Anterior cingulate cortex (tissue), 58 donors: ENCODE measurements around the gene TSPAN4.

ENCODE experiments used
- DNase-seq, 58 donors: peaks; one replicate each; lab custom pipeline; 2025; lab: John Stamatoyannopoulos, UW

TSPAN4 gene

DNA sequence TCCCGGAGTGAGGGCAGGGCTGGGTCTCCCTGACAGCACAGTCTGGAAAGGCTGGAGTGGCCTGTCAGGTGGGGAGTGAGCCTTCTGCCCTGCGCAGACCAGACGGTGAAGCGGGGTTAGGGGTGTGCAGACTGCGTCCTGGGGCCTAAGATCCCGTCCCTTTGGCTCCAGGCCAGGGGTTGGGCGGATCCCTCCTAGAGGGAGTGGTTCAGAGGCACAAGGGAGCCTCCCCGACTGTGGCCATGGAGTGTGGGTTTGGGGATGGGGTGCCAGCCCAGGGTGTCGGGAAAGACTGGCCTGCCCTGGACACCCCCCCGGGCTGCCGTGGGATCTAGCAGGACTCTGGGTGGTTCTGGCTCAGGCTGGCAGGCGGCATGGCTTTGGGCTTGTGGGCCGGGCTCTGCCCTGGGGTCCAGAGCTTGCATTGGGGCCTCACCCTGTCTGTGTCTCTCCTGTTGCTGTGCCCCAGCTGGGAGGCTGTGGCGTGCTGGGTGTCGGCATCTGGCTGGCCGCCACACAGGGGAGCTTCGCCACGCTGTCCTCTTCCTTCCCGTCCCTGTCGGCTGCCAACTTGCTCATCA is 19.5 kb downstream of the TSPAN4 start:
- peak in 1 of 58 donors; percentile 25 for DNase-seq

DNA sequence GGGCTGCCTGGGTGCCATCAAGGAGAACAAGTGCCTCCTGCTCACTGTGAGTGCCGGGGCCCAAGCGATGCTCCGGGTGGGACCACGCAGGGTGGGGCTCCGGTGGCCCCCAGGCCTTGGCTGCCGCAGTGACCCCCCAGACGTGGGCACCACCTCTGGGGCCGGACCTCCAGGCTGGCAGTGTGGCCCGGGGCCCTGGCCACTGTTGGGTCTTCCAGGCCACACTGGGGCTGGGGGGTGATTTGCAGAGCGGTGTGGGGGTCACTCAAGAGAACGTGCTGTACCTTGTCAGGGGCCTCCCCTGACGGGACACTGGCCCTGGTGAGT is 20.0 kb downstream of the TSPAN4 start:
- no peak for DNase-seq

DNA sequence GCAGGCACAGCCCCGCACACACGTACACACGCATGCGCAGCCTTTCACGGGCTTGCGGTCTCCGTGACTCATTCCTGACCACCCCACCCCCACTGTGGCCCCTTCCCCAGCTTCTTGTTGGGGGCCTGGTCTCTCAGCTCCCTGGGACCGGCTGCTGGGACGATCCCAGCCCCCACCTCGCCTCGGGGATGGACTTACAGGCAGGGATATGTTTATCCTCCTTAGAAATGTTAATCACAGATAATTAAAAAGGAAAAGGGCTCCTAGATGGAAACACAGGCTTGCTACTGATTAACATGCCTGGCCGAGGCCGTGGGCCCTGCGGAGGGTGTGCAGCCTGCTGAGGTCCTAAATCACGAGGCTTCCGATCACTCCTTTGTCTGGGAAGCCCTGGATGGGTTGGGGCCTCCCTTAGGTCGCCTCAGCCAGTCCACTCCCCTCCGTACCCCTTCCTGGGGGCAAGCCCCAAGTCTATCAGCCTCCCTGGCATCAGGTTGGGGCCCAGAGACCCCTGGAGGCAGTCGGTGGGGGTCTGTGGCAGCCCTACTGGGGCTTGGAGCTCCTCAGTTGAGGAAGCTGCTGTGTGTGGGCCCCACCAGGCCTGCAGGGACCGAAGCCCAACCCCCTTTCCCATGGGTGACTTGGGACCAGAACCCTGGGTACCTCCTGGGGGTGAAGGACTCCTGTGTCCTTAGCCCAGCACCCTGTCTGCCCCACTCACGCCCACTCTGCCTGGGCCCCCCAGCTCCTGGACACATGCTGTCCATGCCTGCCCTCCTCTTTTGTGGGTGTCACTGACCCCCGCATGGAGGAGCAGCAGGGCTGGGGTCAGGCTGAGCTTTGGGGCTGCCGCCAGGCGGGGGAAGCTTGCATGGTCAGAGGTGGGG is 20.6 kb downstream of the TSPAN4 start:
- DNase-seq: peak in 1 of 58 donors; percentile 35

DNA sequence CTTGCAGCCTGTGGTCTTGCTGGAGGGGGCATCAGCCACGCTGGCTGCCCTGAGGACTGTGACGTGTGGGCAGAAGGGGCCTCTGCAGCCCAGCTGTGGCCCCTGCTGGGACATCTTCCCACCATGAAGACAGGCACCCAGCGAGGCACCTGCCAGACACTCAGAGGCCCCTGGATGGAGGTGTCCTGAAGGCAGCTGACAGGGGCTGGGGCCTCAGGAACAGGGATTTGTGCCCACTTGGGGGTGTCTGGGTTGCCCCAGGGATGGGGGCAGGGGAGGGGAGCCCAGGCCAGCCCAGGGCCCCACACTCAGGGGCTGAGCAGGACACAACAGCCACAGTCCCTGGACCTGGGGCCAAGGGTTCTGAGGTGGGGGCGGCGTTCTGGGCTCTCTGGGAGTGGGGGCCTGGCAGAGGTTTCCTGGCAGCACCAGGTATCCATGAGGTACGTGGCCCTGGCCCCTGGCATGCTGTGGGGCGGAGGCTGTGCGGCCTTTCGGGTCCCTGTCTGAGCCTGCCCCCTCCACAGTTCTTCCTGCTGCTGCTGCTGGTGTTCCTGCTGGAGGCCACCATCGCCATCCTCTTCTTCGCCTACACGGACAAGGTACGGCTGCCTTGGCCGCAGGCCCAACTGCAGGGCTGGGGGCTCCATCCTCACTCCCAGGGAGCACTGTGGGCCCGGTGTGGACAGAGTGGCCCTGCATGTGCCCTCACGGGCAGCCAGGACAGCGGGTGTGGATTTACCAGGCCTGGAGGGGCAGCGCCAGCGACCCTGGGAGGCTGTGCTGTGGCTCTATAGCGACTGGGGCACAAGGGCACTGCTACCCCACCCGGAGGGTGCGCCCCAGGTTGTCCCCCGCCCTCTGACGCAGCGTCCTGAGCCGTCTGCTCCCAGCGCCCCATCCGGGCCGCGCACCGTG is 21.5 kb downstream of the TSPAN4 start:
- no peak for DNase-seq

DNA sequence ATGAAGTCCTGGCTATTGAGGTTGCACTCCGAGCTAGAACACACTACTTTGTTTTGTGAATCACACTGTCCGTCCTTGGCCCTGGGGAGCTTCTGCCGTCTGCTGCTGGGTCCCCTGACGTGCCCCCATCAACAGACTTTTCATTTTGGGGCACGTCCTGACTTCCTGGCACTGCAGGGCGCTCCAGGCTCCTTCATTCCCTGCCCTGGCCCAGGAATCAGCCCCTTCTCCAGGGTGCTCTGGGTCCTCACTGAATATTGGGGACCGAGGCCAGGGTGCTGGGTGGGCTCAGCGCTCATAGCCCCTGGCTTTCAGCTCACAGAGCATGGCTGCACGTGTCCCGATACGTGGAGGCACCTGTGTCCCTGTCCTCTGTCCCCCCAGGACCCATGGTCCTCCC is 22.2 kb downstream of the TSPAN4 start:
- no peak for DNase-seq

DNA sequence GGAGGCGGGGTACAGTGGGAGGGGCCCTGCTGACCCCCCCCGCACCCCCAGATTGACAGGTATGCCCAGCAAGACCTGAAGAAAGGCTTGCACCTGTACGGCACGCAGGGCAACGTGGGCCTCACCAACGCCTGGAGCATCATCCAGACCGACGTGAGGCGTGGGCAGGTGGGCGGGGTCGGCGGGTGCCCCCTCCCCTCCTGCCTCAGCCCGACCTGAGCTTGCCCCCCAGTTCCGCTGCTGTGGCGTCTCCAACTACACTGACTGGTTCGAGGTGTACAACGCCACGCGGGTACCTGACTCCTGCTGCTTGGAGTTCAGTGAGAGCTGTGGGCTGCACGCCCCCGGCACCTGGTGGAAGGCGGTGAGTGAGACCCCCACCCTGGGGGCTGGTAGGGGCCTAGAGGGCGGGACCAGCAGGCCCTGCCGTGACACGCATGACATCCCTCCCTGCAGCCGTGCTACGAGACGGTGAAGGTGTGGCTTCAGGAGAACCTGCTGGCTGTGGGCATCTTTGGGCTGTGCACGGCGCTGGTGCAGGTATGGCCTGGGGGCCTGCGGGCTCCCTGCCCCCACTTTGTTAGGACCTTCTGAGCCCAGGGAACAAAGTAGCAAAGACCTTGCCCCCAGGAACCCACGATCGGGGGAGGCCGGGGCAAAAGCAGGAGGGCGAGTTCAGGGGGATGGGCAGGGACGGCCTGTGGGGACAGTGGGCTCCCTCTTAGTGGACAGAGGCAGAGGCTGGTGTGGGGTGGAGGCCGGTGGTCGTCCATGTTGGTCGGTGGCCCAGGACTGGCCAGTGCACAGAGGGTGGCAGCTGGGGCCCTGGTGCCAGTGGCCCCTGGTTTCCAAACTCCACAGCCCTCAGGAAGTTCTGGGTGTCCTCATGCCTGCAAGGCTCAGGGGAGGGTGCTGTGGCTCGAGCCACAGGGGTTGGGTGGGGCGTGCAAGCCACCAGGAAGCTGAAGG is 23.1 kb downstream of the TSPAN4 start:
- no peak for DNase-seq

DNA sequence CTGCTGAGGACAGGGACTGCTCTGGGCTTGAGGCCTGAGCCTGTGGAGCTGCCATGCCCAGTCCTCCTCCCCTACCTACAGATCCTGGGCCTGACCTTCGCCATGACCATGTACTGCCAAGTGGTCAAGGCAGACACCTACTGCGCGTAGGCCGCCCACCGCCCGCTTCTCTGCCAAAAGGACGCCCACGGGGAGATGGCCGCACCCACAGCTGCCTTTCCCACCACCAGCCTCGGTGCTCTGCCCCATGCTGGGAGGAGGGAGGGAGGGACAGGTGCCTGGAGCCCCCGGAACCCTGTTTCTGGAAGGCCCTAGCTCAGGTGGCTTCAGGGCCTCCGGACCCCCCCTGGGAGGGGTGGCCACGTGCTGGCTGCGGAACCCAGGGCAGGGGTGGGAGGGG is 23.8 kb downstream of the TSPAN4 start:
- DNase-seq: no peak

DNA sequence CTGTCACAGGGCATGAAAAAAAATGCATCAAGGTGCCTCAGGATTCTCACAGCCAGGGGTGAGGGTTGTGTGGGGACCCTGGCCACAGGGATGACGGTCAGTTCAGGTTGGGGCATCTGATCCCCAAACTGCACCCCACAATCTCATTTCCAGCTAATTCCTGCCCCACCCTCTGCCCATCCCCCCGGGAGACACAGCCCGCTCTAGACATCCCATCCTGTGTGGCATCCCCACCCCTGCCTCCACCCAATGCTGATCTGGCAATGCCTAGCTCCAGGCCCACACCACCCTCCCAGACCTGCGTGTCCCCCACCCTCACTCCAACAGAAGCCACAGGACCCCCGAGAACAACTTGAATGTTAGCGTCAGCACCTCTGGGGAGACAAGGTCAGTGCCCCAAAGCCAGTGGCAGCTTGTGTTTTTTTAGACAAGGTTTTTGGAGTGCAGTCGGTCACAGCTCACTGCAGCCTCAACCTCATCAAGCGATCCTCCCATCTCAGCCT is 25.3 kb downstream of the TSPAN4 start:
- no peak for DNase-seq

DNA sequence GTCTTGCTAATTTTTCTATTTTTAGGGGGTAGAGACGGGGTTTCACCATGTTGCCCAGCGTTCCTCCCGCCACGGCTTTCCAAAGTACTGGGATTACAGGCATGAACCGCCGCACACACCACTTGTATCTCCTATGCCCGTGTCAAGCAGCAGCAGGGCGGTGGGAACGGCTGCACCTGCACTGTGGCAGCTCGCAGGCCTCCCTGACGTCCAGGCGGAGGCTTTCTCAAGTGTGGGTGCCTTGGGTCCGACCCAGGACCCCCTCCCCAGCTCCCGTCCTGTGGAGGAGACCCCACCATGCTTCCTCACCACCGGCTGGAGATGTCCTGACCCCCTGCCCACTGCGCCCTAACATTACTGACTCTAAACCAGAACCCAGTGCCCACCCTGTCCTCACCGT is 25.7 kb downstream of the TSPAN4 start:
- no peak for DNase-seq

DNA sequence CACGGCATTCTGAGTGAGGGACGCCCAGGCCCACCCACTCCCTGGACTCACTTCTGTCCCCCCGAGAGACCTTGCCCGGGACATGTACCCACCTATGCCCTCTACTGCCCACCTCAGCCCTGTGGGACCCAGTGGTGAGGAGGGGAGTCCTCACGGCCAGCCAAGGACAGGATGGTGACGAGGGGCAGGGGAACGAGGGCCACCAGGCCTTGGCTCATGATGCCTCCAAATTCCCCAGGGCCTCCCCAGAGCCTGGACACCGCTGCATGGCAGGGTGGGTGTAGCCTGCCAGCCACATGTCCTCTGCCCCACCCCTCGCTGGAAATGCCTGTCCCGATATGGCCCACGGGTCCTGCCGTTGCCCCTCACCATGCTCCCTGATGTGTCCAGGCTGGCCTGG is 26.1 kb downstream of the TSPAN4 start:
- DNase-seq: no peak

DNA sequence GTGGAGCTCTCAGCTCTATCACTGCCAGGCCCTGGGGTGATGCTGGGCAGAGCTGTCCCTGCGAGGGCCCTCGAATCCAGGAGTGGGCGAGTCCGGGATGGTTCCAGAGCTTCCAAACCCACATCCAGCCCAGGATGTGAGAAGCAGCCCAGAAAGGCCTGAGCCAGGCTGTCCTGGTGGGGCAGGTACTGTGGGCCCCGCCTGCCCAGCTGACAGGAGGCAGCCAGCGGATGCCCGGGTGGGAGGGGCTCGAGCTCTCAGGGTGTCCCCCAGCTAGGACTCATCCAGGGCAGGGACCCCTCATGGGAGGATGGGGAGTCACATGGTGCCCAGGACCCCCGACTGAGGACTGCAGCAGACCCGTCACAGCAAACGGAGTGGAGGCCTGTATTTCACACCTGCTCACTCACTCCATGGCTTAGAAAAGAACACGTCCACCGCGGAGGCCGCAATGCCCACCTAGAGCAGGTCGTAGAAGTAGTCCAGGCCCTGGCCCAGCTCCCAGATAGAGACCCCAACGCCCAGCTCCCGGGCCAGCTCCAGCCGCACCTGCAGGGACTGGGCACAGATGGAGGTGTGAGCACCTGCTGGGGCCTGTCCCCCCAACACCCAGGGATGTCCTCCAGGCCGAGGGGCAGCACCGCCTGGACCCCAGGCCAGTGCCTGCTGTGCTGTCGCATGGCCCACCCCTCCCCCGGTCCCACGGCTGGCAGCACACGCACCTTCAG is 26.9 kb downstream of the TSPAN4 start:
- DNase-seq: no peak

DNA sequence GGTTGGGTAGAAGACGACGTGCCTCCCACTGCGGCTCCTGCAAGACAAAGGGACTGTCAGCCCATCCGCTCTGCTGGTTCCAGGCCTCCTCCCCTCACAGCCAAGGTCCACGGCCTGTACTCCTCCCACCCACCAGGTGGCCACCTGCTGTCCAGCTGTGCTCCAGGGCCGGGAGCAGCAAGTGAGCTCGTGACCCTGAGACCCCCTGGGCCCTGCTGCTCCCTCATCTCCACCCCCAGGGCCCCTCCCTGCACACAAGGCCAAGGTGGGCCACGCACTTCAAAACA is 27.4 kb downstream of the TSPAN4 start:
- DNase-seq: no peak

DNA sequence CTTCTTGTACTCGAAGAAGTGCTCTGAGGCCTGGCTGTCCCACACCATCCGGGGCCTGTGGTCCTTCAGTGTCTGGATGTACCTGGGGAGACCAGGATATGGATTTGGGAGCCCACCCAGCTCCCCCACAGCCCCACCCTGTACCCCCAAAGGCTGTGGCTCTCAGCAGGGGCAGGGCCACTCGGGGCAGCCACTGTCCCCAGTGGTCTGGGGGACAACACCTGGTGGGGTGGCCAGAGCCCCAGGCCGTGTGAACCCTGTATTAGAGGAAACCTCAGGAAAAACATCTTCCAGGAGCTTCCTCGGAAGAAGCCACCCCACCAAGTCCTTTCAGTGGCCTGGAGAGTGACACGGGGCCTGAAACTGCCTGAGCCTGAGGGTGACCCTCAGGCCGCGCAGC is 27.8 kb downstream of the TSPAN4 start:
- DNase-seq: no peak

DNA sequence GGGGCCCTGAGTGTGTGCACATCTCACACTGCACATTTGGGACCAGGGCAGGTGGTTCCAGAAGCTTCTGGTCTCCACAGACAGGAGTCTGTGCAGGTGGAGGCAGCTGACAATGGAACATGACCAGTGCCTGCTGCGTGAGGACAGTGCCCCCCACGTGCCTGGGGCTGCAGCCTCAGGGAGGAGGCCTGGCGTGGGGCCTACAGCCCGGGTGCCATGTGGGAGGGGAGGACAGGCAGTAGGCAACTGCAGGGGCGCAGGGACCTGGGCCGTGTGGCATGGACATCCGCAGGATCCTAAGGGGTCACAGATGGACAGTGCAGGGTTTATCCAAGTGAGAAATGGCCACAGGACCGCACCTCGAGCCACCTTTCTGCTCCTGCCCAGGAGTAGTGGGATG is 28.8 kb downstream of the TSPAN4 start:
- no peak for DNase-seq

DNA sequence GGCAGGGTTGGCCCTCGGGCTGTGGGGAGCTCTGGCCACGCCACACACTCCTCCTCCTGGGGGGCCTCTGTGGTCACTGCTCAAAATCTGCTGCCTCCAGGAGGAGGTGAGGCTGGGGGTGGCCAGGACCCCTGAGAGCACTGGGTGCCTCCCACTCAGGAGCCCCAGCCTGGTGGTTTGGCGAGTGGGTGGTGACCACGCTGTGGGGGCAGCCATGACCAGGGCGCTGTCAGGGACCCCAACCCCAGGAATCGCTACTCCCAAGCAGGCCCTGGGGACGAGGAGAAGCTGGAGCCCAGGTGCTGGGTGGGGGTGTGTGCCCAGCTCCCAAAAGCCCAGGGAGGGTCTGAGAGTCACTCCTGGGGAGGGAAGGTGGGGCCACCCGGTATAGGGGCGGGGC is 30.1 kb downstream of the TSPAN4 start:
- DNase-seq: no peak

DNA sequence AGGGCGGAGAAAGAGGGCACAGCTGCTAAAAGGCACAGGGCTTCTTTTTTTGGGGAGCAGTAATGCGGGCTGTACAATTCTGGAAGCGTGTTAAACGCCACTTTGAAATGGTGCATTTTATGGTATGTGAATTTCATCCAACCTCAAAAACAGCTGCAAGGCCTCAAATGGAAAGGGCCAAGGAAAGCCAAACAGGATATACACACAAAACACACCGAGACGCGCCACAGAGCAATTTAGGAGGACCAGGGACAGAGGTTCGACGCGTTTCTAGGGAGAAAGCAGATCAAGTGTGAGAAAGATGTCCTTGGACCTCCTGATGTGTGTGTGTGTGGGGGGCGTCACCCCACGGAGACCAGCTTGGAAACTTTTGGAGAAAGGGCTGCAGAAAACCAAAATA is 31.1 kb downstream of the TSPAN4 start:
- DNase-seq: no peak

DNA sequence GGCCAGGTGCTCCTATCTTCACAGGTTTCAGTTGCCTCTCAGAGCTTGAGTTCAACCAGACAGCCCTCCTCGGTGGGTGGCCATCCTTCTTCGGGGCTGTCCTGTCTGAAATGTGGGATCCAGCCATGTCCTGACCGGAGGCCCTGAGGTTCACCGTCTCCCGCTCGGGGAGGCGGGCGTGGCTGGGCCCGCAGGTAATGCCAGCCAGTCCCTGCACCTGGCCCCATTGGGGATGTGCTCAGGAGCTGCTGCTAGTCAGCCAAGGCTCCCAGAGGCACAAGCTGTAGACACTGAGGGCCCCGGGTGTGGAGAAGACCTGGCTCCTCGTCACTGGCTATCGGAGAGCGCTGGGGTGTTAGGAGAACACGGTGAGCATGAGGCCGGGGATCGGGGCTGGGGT is 32.6 kb downstream of the TSPAN4 start:
- no peak for DNase-seq

DNA sequence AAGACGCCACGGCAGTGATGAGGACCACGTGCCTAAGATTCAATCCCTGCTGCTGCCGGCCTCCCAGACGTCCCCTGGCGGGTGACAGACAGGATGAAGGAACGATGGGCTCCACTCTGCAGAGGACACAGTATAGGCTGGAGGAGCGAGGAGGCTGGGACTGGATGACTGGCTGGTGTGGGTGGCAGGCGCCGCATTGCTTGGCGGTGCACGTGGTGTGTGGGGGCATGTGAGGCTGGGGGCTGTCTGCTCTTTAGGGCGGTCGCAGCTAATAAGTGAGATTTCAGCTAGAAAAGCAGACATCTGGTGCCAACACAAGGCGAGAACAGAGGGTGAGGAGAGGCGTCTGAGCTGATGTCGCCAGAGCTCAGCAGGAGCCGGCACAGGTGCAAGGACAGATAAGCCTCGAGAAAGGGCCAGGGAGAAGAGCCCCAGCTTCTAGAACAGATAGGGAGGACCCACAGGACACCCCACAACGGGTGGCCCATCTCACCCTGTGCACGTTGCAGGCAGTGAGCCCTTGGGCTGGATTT is 33.2 kb downstream of the TSPAN4 start:
- peak in 28 of 58 donors; percentile 7 to 67 (median 38) for DNase-seq

DNA sequence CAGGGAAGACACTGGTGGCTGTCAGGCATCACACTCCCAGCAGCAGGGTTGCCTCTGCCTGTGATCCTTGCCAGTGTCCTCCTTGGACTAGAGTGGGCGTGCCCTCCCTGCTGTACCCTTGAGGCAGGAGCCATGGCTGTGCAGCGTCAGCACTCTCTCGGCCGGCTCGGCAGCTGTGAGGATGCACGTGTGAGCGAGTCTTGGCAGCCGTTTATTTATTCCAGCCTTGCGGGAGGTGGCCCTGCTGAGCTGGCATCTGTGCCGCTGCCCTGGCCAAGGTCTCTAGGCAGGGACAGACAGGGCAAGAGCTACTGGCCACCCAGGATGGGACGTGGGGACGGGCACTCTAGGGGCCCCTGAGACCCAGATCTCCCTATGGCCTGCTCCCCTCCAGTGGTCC is 33.9 kb downstream of the TSPAN4 start:
- DNase-seq: peak in 43 of 58 donors; percentile 6 to 71 (median 39)
